CD4-positive, alpha-beta T cell treated with Interleukin-17A for 1 hour (primary cell): ENCODE measurements around the gene SNED1.

Experiments used
- DNase-seq: peaks from one replicate; pipeline ENCODE4 v3.0.0-alpha.2; 2020

SNED1 gene

GRCh38 chr2:240960309-240960970, 38.0 kb upstream of the SNED1 start:
- no peak for DNase-seq

- DNase-seq: no peak
Measured at GRCh38 chr2:240960971-240961876, 37.2 kb upstream of the SNED1 start.

- DNase-seq: no peak
Measured at GRCh38 chr2:240961910-240962299, 36.5 kb upstream of the SNED1 start.

GRCh38 chr2:240962300-240963064, 35.9 kb upstream of the SNED1 start:
- no peak for DNase-seq

GRCh38 chr2:240963065-240963867, 35.2 kb upstream of the SNED1 start:
- DNase-seq: no peak

GRCh38 chr2:240963868-240964703, 34.3 kb upstream of the SNED1 start:
- DNase-seq: no peak

GRCh38 chr2:240964704-240965295, 33.6 kb upstream of the SNED1 start:
- no peak for DNase-seq

- DNase-seq: no peak
Measured at GRCh38 chr2:240965296-240965904, 33.0 kb upstream of the SNED1 start.

- DNase-seq: no peak
Measured at GRCh38 chr2:240965905-240966456, 32.4 kb upstream of the SNED1 start.

GRCh38 chr2:240966457-240966905, 31.9 kb upstream of the SNED1 start:
- DNase-seq: no peak

- DNase-seq: no peak
Measured at GRCh38 chr2:240966906-240967680, 31.3 kb upstream of the SNED1 start.

- DNase-seq: no peak
Measured at GRCh38 chr2:240967681-240968621, 30.5 kb upstream of the SNED1 start.

- no peak for DNase-seq
Measured at GRCh38 chr2:240968731-240969624, 29.4 kb upstream of the SNED1 start.

GRCh38 chr2:240970104-240970503, 28.3 kb upstream of the SNED1 start:
- no peak for DNase-seq

- no peak for DNase-seq
Measured at GRCh38 chr2:240970816-240971215, 27.6 kb upstream of the SNED1 start.

- no peak for DNase-seq
Measured at GRCh38 chr2:240972201-240972600, 26.2 kb upstream of the SNED1 start.
